HPDE6-E6E7 (cell line): ENCODE data around the gene CDH16.
A peak's percentile ranks its signal among the peaks of the same experiment; 100 is the strongest.

Experiments
- DNase-seq: peaks from one replicate; pipeline ENCODE4 v3.0.0; 2011; ENCODE audit warnings: missing footprints; ENCODE audit errors: extremely low spot score

CDH16 gene

GRCh38 chr16:66927918-66928649 lies 9.4 kb upstream of the CDH16 start:
- no peak for DNase-seq

- DNase-seq: peak; percentile 81
Observed at GRCh38 chr16:66926961-66927436, 8.3 kb upstream of the CDH16 start.

- no peak for DNase-seq
Observed at GRCh38 chr16:66926171-66926947, 7.7 kb upstream of the CDH16 start.

DNA sequence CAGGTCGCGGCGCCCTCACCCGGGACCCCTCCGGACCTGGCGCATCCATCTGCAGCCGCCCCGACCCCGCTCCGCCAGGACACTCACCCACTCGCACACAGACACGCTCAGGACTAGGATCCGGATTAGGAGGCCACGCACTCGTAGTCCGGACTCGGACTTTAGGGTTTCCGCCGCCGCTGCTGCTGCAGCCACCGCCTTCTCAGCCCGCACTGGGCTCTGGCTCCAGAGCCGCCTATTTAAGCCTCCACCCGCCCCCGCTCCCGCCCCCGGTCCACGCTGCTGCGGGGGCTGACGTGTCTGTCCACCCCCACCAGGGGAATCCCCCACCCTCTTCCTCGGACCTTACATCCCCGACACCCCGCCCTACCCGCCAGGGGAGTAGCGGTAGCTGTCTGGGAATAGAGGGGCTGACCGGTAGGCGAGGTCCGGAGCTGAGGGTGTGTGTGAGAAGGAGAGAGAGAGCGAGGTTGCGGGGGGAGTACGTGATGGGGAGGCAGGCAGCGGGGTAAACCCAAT lies 6.7 kb upstream of the CDH16 start, which contains the start of gene RRAD:
TSS of gene RRAD (minus strand) at position 214 of the 519 bp plus-strand sequence. CDS start 356 bp downstream, outside the sequence.
- no peak for DNase-seq

DNA sequence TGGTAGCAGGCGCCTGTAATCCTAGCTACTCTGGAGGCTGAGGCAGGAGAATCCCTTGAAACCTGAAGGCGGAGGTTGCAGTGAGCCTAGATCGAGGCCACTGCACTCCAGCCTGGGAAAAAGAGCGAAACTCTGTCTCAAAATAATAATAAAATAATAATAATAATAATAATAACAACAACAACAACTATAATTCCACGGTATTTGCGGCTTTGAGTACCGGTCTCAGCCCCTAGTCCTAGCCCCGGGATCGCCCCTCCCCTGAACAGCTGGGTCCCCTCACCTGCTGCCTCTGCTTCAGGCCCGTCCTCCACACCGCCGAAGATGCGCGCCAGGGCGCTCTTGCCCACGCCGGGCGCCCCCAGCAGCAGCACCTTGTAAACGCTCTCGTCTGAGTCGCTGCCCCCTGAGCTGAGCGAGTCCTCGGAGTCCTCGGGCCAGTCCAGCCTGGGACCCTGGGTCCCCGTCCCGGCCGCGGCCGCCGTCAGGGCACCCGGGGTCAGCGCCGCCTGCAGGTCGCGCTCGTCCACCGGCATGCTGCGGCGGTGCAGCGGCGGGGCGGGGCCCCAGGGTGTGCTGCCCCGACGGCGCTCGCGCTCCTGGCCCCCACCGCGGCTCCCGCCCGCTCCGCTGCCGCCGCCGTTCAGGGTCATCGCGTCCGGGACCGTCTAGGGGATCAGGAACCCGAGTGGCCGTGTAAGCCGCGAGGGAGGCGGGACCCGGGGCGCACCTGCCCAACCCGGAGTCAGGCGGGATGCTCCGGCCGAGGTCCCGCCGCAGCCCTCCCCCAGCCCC lies 6.0 kb upstream of the CDH16 start:
- no peak for DNase-seq

DNA sequence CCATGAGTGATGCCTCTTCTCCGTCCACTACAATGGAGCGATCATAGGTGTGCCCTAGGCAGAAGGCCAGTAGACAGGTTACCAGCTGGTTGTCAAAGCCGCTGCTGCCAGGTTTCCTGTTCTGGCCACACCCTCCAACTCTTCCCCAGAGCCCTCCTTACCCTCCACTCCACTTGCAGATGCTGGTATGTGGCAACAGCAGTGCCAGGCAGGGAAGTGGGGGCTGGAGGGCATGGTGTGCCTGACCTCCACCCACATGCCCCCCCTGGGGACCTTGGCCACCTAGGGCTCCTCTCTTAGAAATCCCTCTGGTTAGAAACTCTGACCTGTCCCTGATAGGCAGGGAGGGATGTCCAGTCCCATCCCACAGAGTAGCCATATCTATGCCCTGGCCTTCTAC lies 5.2 kb upstream of the CDH16 start:
- DNase-seq: no peak

DNA sequence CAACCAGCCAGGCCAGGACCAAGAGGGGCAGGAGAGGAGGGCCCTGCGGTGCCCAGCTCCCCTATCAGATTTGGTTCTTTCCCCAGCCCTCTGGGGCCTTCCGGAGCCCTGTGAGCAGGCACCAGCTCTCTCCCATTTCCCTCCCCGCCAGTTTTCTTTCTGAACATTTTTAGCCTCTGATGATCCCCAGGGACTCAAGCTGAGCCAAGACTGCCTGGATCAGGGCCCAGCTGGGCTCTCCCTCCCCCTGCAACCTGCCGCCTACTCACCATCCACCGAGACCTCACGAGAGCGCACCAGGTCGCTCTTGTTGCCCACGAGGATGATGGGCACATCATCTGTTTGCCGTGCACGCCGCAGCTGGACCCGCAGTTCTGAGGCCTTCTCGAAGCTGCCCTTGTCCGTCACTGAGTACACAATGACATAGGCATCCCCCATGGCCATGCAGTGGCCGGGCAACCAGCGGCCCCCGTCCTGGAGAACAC lies 4.6 kb upstream of the CDH16 start:
- no peak for DNase-seq

GRCh38 chr16:66921729-66922450 lies 3.2 kb upstream of the CDH16 start:
- DNase-seq: no peak

- no peak for DNase-seq
Observed at GRCh38 chr16:66920924-66921680, 2.4 kb upstream of the CDH16 start.

- no peak for DNase-seq
Observed at GRCh38 chr16:66920299-66920590, 1.6 kb upstream of the CDH16 start.

DNA sequence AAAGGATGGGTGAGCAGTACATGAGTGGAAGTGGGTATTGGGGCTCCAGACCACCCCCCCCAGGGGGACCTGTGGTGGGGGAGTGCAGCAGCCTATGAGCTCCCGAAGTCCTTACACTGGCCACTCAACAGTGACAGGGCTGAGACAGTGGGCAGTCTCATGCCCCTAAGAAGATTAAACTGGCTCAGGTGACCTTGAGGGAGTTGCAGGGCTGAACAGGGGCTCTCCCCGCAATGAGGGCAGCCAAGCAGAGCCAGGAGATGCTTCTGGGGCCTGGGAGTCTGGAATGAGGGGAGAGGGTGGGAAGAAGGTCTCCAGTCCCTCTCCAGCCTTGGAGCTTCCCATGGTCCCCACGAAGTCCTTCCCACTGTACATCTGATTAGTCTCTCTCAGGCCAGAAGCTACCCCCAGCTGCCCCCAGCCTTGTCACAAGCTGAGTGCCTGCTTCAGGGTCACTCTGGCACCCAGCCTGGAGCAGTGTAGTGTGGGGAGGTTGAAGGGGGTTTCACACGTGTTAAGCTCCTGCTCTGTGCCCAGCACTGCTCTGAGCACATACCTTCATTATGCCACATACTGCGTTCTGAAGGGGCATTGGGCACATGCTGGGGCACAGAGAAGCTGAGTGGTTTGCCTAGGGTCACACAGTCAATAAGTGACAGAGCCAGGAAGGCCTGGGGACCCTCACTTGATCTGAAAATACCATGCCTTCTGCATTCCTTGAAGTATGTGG lies 1.0 kb upstream of the CDH16 start:
- DNase-seq: no peak

- DNase-seq: no peak
Observed at GRCh38 chr16:66918355-66918754, 330 bp downstream of the CDH16 start.

- no peak for DNase-seq
Observed at GRCh38 chr16:66917741-66918140, 944 bp downstream of the CDH16 start.

GRCh38 chr16:66916518-66916917 lies 2.2 kb downstream of the CDH16 start:
- DNase-seq: no peak

DNA sequence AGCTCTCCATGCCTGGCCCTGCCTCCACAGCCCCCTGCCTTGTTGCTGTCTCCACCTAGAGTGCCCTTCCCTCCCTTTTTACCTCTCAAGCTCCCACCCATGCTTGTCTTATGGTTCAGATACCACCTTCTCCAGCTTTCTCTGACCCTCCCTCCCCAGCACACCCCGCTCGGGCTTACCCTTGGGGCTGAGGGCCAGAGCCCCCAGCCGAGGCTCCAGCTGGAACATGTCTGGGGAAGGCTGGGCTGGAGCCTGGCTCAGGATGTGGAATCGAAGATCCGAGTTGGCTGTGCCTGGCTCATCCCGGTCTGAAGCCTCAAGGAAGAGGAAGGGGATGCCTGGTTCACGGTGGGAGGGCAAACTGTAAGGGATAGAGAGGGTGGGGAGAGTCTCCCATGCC lies 3.6 kb downstream of the CDH16 start:
- DNase-seq: no peak

DNA sequence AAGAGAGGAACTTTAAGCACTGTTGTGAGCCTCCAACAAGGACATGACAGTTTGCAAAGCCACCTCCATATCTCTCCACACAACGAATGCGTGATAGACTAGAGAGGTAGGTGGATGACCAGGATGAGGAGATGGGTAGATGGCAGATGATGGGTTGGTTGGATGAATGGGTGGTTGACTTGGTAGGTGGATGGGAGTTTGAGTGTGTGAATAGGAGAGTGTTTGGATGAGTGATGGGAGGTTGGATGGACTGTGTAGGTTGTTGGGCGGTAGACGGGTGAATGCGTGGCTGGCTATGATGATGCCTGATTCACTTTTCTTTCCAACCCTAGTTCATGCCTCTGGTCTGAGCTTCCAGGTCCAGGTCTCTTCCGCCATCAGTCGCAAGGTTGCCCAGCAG lies 4.1 kb downstream of the CDH16 start:
- DNase-seq: no peak

DNA sequence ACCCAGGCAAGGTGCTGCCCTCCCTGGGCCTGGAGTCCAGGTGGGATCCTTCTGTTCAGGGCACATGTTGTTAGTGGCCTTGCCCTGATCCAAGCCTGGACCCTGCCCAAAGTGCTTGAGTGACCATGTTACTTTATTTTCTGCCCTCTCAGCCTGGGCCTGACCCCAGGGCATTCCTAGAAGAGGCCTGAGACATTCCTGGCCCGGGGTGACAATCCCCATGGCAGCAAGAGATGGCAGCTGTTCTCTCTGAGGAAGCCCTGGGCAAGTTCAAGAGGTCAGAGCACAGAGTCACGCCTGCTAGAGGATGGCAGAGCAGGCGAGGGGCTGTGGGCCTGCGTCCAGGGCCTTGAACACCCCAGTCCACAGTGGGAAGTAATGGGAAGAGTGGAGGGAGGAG lies 5.0 kb downstream of the CDH16 start:
- DNase-seq: no peak

GRCh38 chr16:66913081-66913480 lies 5.6 kb downstream of the CDH16 start:
- DNase-seq: no peak

- DNase-seq: no peak
Observed at GRCh38 chr16:66911801-66912200, 6.9 kb downstream of the CDH16 start.

DNA sequence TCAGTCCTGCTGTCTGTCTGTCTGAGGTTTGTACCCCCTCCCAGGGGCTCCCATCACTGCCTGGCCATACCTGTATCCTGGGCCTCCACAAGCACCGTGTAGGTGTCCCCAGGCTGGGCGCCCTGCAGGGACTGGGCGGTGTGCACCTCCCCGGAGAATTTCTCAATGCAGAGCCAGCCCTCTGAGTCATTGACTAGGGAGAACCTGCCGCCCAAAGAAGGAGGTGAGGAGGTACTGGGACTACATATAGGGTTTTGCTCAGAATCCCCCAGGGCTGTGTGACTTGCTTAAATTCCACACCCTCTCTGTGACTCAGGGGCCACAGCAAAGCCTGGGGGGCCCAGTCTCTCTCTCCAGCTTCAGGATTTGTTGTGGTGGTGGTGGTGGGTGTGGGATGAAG lies 7.6 kb downstream of the CDH16 start:
- DNase-seq: peak; percentile 79
